Activated CD4-positive, alpha-beta memory T cell treated with anti-CD3 and anti-CD28 coated beads, Interleukin-2, amount 10 ng/mL, durations not matched to agents 7 days and 5 days (primary cell): ENCODE measurements around the gene KIF5A. TPM values are rescaled to one million over a fixed set of nuclear protein-coding genes. Genes with fewer than 3 reads are reported as not detected.

ENCODE experiments used
- CTCF ChIA-PET: fragments of 350-600 bp; sonication (Branson Sonifier 250); formaldehyde crosslinking; loops from one replicate; lab custom pipeline; 2021; ENCODE audit warnings: antibody characterized with exemption, inconsistent platforms; lab: Charles Lee
- POLR2A ChIA-PET: fragments of 350-600 bp; sonication (Branson Sonifier 250); formaldehyde crosslinking; loops from one replicate; lab custom pipeline; 2021; ENCODE audit warnings: antibody characterized with exemption; lab: Charles Lee
- DNase-seq: peaks from one replicate; pipeline ENCODE4 v3.0.0-alpha.2; 2020
- H3K27ac Mint-ChIP-seq: one replicate; pipeline ENCODE4 v1.8.0; 2021; ENCODE audit warnings: mild to moderate bottlenecking, mixed read lengths
- H3K27me3 Mint-ChIP-seq: one replicate; pipeline ENCODE4 v1.8.0; 2021; ENCODE audit warnings: mixed read lengths
- H3K36me3 Mint-ChIP-seq: one replicate; pipeline ENCODE4 v1.8.0; 2021; ENCODE audit warnings: low read depth, mixed read lengths
- H3K4me1 Mint-ChIP-seq: one replicate; pipeline ENCODE4 v1.8.0; 2021; ENCODE audit warnings: mixed read lengths
- H3K4me3 Mint-ChIP-seq: one replicate; pipeline ENCODE4 v1.8.0; 2021; ENCODE audit warnings: mild to moderate bottlenecking, mixed read lengths
- H3K9me3 Mint-ChIP-seq: one replicate; pipeline ENCODE4 v1.8.0; 2021; ENCODE audit warnings: mixed read lengths
- total RNA-seq, 2 experiments: library from RNA; stranded (reverse); gene quantifications; one replicate each; pipeline ENCODE4 v1.2.3, GENCODE V29; 2021

Gene KIF5A
- total RNA-seq, 2 experiments from 2014 or later = 0.93 to 1.0 TPM

- Mint-ChIP-seq H3K4me3 (no peak overlapping the region), H3K27ac (no peak overlapping the region), H3K36me3 (peaks cover 3% of the 10 kb centered on the region), H3K4me1 (no peaks in the 10 kb centered on the region), H3K9me3 (no peaks in the 10 kb centered on the region), H3K27me3 (no peaks in the 10 kb centered on the region)
- POLR2A ChIA-PET = no interaction called here
- CTCF ChIA-PET = interaction anchor here (2.2 kb wide), 1 partner anchor 11 kb away, joined by 13 read pairs; no protein-coding TSS in a partner anchor
- DNase-seq = no peak
Measured at GRCh38 chr12:57571926-57572762, 22.3 kb downstream of the KIF5A start.

- ChIA-PET POLR2A (interaction anchor here (2.1 kb wide), 1 partner anchor 18 kb away, joined by 7 read pairs; no protein-coding TSS in a partner anchor), CTCF (interaction anchor here (0.7 to 3.2 kb wide), 4 partner anchors 9 to 308 kb away, joined by 3 to 18 read pairs (median 6); partner anchors contain the start of gene B4GALNT1)
- Mint-ChIP-seq H3K36me3 (peaks cover 3% of the 10 kb centered on the region), H3K27ac (no peak overlapping the region), H3K27me3 (no peaks in the 10 kb centered on the region), H3K4me1 (peaks cover 3% of the 10 kb centered on the region), H3K4me3 (no peak overlapping the region), H3K9me3 (no peaks in the 10 kb centered on the region)
- DNase-seq = no peak
Measured at GRCh38 chr12:57574795-57575194, 25.0 kb downstream of the KIF5A start.

GRCh38 chr12:57575771-57576612 lies 26.1 kb downstream of the KIF5A start:
- POLR2A ChIA-PET = interaction anchor here (2.1 kb wide), 1 partner anchor 17 kb away, joined by 7 read pairs; no protein-coding TSS in a partner anchor
- CTCF ChIA-PET = interaction anchor here (1.6 to 3.2 kb wide), 3 partner anchors 8 to 57 kb away, joined by 6 to 18 read pairs (median 6); partner anchors contain the start of gene B4GALNT1

GRCh38 chr12:57576613-57577160 lies 26.8 kb downstream of the KIF5A start:
- no peaks in the 10 kb centered on the region for H3K9me3 Mint-ChIP-seq
- peaks cover 3% of the 10 kb centered on the region for H3K4me1 Mint-ChIP-seq
- no peaks in the 10 kb centered on the region for H3K27me3 Mint-ChIP-seq
- ChIA-PET CTCF (interaction anchor here (2.2 to 3.2 kb wide), 2 partner anchors 8 to 57 kb away, joined by 6 to 18 read pairs; partner anchors contain the start of gene B4GALNT1), POLR2A (interaction anchor here (2.1 kb wide), 1 partner anchor 17 kb away, joined by 7 read pairs; no protein-coding TSS in a partner anchor)
- H3K27ac Mint-ChIP-seq = no peak overlapping the region
- no peak overlapping the region for H3K4me3 Mint-ChIP-seq
- DNase-seq = no peak
- H3K36me3 Mint-ChIP-seq = peaks cover 3% of the 10 kb centered on the region

More at GRCh38 chr12:57575771-57576612, 26.1 kb downstream of the KIF5A start:
- Mint-ChIP-seq H3K36me3 (peaks cover 3% of the 10 kb centered on the region), H3K9me3 (no peaks in the 10 kb centered on the region), H3K4me1 (peaks cover 3% of the 10 kb centered on the region), H3K27ac (no peak overlapping the region), H3K27me3 (no peaks in the 10 kb centered on the region), H3K4me3 (no peak overlapping the region)
- no peak for DNase-seq

GRCh38 chr12:57577981-57578758 lies 28.3 kb downstream of the KIF5A start:
- Mint-ChIP-seq H3K9me3 (no peaks in the 10 kb centered on the region), H3K36me3 (peaks cover 3% of the 10 kb centered on the region), H3K27me3 (peaks cover under 1% of the 10 kb centered on the region), H3K4me1 (peaks cover 3% of the 10 kb centered on the region), H3K4me3 (no peak overlapping the region), H3K27ac (no peak overlapping the region)
- no peak for DNase-seq
- CTCF ChIA-PET = no interaction called here
- POLR2A ChIA-PET = no interaction called here

- Mint-ChIP-seq H3K27ac (no peak overlapping the region), H3K36me3 (peaks cover 3% of the 10 kb centered on the region), H3K4me1 (peaks cover 5% of the 10 kb centered on the region), H3K27me3 (peaks cover 1% of the 10 kb centered on the region), H3K4me3 (no peak overlapping the region), H3K9me3 (no peaks in the 10 kb centered on the region)
- ChIA-PET POLR2A (no interaction called here), CTCF (no interaction called here)
- no peak for DNase-seq
Measured at GRCh38 chr12:57579011-57579410, 29.2 kb downstream of the KIF5A start.

- Mint-ChIP-seq H3K4me1 (peaks cover 5% of the 10 kb centered on the region), H3K9me3 (no peaks in the 10 kb centered on the region), H3K27me3 (peaks cover 1% of the 10 kb centered on the region), H3K27ac (no peak overlapping the region), H3K36me3 (peaks cover 3% of the 10 kb centered on the region), H3K4me3 (no peak overlapping the region)
- POLR2A ChIA-PET = interaction anchor here (1.6 kb wide), 1 partner anchor 11 kb away, joined by 5 read pairs; the partner anchor contains the start of gene PIP4K2C
- CTCF ChIA-PET = interaction anchor here (1.1 to 6.1 kb wide), 3 partner anchors 34 to 53 kb away, joined by 3 to 77 read pairs (median 47); partner anchors contain the start of gene B4GALNT1
- no peak for DNase-seq
Measured at GRCh38 chr12:57579677-57580465, 30.0 kb downstream of the KIF5A start.

GRCh38 chr12:57580466-57580795 lies 30.6 kb downstream of the KIF5A start:
- H3K4me3 Mint-ChIP-seq = no peak overlapping the region
- no peaks in the 10 kb centered on the region for H3K9me3 Mint-ChIP-seq
- peaks cover 2% of the 10 kb centered on the region for H3K36me3 Mint-ChIP-seq
- ChIA-PET CTCF (interaction anchor here (1.1 to 6.1 kb wide), 3 partner anchors 34 to 52 kb away, joined by 3 to 77 read pairs (median 47); partner anchors contain the start of gene B4GALNT1), POLR2A (interaction anchor here (1.6 kb wide), 1 partner anchor 10 kb away, joined by 5 read pairs; the partner anchor contains the start of gene PIP4K2C)
- H3K27ac Mint-ChIP-seq = no peak overlapping the region
- DNase-seq = no peak
- H3K4me1 Mint-ChIP-seq = peaks cover 5% of the 10 kb centered on the region
- peaks cover 1% of the 10 kb centered on the region for H3K27me3 Mint-ChIP-seq

- H3K4me1 Mint-ChIP-seq = peaks cover 5% of the 10 kb centered on the region
- CTCF ChIA-PET = interaction anchor here (2.5 to 6.1 kb wide), 4 partner anchors 11 to 51 kb away, joined by 23 to 77 read pairs (median 50); partner anchors contain the start of genes B4GALNT1 and PIP4K2C
- no peak overlapping the region for H3K4me3 Mint-ChIP-seq
- no peak for DNase-seq
- no peak overlapping the region for H3K27ac Mint-ChIP-seq
- H3K27me3 Mint-ChIP-seq = peaks cover 1% of the 10 kb centered on the region
- H3K9me3 Mint-ChIP-seq = no peaks in the 10 kb centered on the region
- H3K36me3 Mint-ChIP-seq = no peaks in the 10 kb centered on the region
- POLR2A ChIA-PET = interaction anchor here (1.1 kb wide), 1 partner anchor 10 kb away, joined by 4 read pairs; the partner anchor contains the start of gene PIP4K2C
Measured at GRCh38 chr12:57581802-57582201, 32.0 kb downstream of the KIF5A start.

- CTCF ChIA-PET = interaction anchor here (1.0 to 6.1 kb wide), 13 partner anchors 7 to 273 kb away, joined by 3 to 77 read pairs (median 16); partner anchors contain the start of genes B4GALNT1, DTX3, GLI1 and OS9
- no peaks in the 10 kb centered on the region for H3K9me3 Mint-ChIP-seq
- peaks cover 5% of the 10 kb centered on the region for H3K4me1 Mint-ChIP-seq
- H3K4me3 Mint-ChIP-seq = no peak overlapping the region
- no peak for DNase-seq
- no peak overlapping the region for H3K27ac Mint-ChIP-seq
- peaks cover 1% of the 10 kb centered on the region for H3K27me3 Mint-ChIP-seq
- no peaks in the 10 kb centered on the region for H3K36me3 Mint-ChIP-seq
- POLR2A ChIA-PET = interaction anchor here (1.1 to 1.4 kb wide), 2 partner anchors 9 to 159 kb away, joined by 4 read pairs; partner anchors contain the start of gene PIP4K2C
Measured at GRCh38 chr12:57582440-57582839, 32.6 kb downstream of the KIF5A start.
